Neutrophil (primary cell): ENCODE results near the gene MAP3K6.

ENCODE experiments used
- H3K27ac ChIP-seq: fragments of 200-600 bp; sonication (generic); 2 replicates; pipeline ENCODE4 v1.5.1; 2016; ENCODE audit warnings: mild to moderate bottlenecking, moderate library complexity
- H3K27me3 ChIP-seq: fragments of 200-600 bp; sonication (generic); 2 replicates; pipeline ENCODE4 v1.6.0; 2016; ENCODE audit warnings: mild to moderate bottlenecking
- H3K36me3 ChIP-seq: fragments of 200-600 bp; sonication (generic); 2 replicates; pipeline ENCODE4 v1.5.1; 2017
- H3K4me1 ChIP-seq, 2 experiments: fragments of 200-600 bp in 1 of 2; sonication (generic) in 1 of 2; 1 replicate in 1 of 2; 2 replicates in 1 of 2; pipeline versions ENCODE4 v1.5.1 to v1.6.1; 2013 to 2016; ENCODE audit warnings: low read depth in 1 of 2, low read length in 1 of 2, mild to moderate bottlenecking in 1 of 2, moderate library complexity in 1 of 2; ENCODE audit not compliant: control insufficient read depth in 1 of 2, insufficient read depth in 1 of 2
- H3K4me3 ChIP-seq, 2 experiments: fragments of 200-600 bp in 1 of 2; sonication (generic) in 1 of 2; 1 replicate in 1 of 2; 2 replicates in 1 of 2; pipeline ENCODE4 v1.5.1; 2013 to 2016; ENCODE audit warnings: low read depth in 1 of 2, low read length in 1 of 2, mild to moderate bottlenecking in 1 of 2, moderate library complexity in 1 of 2
- H3K9me3 ChIP-seq: fragments of 200-600 bp; sonication (generic); 2 replicates; pipeline ENCODE4 v1.5.1; 2016
- TF ChIP-seq, protein P1 (sequence below): fragments of 200-600 bp; sonication (generic); IDR thresholded peaks from 2 replicates; pipeline ENCODE4 v1.5.1; 2016; ENCODE audit warnings: antibody characterized with exemption

The MAP3K6 gene

DNA sequence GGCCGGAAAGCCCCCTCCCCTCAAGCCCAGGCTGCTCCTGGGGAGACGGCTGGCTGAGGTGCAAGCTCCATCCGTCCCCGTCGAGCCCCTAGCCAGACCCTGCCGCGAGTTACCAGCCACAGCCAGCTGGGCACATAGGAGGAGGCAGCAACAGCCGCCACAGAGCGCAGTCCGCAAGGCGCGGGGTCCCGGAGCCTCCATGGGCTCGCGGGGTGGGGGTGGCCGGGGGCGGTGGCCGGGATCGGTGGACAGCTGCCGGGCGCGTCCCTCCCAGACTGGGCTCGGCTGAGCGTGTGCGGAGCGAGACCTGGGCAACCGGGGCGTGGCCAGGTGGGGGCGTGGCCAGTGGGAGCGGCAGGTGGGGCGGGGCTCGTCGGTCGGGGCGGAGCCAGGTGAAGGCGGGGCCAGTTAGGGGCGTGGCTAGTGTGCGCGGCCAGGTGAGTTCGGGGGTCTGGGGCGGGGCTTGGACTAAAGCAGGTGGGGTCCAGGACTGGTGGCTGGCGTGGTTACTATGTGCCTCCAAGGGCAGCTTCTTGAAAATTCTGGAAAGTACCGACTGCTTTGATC, 16.4 kb upstream of the MAP3K6 start, which contains the start of gene CD164L2:
Gene CD164L2 (minus strand): TSS at position 295 of the 567 bp plus-strand sequence. CDS start 94 bp downstream, at position 201.
- peak within 1 kb of the TSS in 1 of 2 experiments; percentile 18 for H3K4me3 ChIP-seq
- peaks cover 0 to 9% of the 10 kb centered on the region in 2 experiments for H3K4me1 ChIP-seq
- no peaks in the 10 kb centered on the region for H3K9me3 ChIP-seq
- TF ChIP-seq, protein P1, sequence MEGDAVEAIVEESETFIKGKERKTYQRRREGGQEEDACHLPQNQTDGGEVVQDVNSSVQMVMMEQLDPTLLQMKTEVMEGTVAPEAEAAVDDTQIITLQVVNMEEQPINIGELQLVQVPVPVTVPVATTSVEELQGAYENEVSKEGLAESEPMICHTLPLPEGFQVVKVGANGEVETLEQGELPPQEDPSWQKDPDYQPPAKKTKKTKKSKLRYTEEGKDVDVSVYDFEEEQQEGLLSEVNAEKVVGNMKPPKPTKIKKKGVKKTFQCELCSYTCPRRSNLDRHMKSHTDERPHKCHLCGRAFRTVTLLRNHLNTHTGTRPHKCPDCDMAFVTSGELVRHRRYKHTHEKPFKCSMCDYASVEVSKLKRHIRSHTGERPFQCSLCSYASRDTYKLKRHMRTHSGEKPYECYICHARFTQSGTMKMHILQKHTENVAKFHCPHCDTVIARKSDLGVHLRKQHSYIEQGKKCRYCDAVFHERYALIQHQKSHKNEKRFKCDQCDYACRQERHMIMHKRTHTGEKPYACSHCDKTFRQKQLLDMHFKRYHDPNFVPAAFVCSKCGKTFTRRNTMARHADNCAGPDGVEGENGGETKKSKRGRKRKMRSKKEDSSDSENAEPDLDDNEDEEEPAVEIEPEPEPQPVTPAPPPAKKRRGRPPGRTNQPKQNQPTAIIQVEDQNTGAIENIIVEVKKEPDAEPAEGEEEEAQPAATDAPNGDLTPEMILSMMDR: no peak
- H3K27ac ChIP-seq: no peak within 1 kb of the TSS
- peaks cover 22% of the 10 kb centered on the region for H3K27me3 ChIP-seq
- no peaks in the 10 kb centered on the region for H3K36me3 ChIP-seq

DNA sequence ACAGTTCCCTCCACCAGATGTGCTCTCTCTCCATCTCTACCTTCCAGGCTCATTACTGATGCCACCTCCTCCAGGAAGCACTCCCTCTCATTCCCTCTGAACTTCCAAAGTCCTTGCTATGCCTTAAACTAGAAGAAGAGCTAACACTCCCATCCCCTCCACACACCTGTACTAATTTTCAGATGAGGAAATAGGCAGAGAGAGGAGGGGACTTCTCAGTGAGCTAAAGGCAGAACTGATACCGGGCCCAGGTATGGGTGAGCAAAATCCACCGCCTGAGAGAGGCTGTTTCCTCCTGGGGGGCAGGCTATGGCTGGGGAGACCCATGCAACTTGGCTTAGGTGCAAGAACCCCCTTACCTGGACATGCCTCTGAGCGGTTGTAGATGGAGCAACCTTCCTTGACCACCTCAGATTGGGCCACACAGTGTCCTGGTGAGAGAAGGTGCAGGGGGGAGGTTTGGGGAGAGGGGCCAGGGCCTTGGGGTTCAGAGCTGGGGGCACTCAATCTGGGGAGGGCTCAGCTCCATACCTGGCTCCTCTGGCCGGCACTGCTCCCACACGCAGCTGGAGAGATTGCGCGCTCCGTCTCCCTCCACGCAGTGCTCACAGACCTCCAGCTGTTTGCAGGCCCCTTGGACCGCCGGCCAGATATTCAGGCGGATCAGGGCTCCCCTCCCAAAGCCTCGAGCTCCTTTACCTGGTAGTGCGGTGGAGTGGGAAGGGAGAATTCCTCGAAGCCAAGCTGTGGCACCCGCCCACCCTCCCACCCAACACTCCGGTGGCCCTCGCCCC, 15.4 kb upstream of the MAP3K6 start:
- no peak overlapping the region for H3K4me3 ChIP-seq
- H3K27me3 ChIP-seq: peaks cover 22% of the 10 kb centered on the region
- H3K36me3 ChIP-seq: no peaks in the 10 kb centered on the region
- H3K9me3 ChIP-seq: no peaks in the 10 kb centered on the region
- peaks cover 0 to 9% of the 10 kb centered on the region in 2 experiments for H3K4me1 ChIP-seq
- TF ChIP-seq, protein P1: no peak
- no peak overlapping the region for H3K27ac ChIP-seq

DNA sequence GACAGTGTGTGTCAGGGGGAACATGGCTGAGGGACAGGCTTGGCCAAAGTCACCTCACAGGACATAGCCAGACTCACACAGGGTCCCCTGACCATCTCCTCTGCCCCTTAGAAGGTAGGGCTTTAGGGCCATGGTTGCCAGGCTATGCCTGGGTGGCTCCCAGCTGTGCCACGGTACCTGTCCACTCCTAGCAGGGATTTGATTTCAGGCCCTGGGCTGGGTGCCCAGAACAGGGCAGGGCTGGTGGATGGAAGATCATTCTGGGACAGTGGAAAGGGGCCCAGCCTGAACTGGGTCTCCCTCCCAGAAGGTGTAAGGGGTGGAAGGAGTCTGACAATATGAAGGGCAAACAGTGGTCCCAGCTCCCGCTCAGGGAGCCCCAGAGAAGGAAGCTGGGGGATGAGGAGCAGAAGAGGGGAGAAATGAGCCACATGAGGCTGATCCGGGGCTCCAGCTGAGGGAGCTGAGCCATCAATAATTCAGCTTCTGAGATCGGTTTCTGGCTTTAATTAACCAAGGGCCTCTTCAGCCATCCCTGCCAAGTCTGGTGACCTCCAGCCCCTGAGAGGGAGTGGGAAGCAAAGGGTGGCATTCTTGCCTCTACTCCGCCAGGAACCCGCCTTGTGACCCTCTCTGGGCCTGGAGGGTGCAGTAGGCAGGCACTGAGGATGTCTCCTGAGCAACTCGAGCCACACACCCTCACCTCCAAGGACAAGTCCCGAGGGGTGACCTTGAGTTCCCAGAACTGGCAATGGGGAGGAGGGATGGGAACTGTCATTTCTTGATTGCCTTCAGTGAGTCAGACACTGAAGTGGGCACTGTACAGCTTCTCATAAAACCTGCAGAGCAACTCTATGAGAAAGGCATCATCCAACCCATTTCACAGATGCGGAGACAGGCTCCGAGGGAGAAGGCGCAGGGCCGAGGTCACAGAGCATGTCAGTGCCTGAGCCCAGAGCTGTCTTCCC, 14.3 kb upstream of the MAP3K6 start:
- H3K4me1 ChIP-seq: peaks cover 0 to 9% of the 10 kb centered on the region in 2 experiments
- no peak overlapping the region for H3K27ac ChIP-seq
- H3K4me3 ChIP-seq: no peak overlapping the region
- H3K36me3 ChIP-seq: no peaks in the 10 kb centered on the region
- H3K27me3 ChIP-seq: peaks cover 22% of the 10 kb centered on the region
- TF ChIP-seq, protein P1: no peak
- no peaks in the 10 kb centered on the region for H3K9me3 ChIP-seq

DNA sequence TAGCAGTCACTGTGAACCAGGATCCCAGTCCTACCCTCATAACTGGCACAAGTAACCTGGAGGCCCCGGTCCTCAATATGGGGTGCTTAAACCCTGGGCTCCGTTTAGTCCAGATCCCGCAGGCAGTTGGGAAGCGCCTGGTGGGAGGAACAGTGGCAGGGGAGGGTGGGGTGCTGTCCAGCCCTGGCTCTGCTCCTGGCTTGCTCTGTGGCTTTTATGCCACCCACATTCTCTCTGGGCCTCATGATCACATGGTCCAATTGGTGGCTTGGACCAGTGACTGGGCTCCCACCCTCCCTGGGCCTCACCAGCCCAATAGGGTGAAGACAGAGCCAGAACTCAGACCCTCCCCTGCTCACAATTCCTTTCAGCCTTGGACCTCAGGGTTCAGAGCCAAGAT, 13.5 kb upstream of the MAP3K6 start:
- Histone ChIP-seq H3K4me3 (no peak overlapping the region), H3K27ac (no peak overlapping the region), H3K9me3 (no peaks in the 10 kb centered on the region), H3K36me3 (no peaks in the 10 kb centered on the region), H3K4me1 (peaks cover 0 to 9% of the 10 kb centered on the region in 2 experiments), H3K27me3 (peaks cover 22% of the 10 kb centered on the region)
- TF ChIP-seq, protein P1: no peak

DNA sequence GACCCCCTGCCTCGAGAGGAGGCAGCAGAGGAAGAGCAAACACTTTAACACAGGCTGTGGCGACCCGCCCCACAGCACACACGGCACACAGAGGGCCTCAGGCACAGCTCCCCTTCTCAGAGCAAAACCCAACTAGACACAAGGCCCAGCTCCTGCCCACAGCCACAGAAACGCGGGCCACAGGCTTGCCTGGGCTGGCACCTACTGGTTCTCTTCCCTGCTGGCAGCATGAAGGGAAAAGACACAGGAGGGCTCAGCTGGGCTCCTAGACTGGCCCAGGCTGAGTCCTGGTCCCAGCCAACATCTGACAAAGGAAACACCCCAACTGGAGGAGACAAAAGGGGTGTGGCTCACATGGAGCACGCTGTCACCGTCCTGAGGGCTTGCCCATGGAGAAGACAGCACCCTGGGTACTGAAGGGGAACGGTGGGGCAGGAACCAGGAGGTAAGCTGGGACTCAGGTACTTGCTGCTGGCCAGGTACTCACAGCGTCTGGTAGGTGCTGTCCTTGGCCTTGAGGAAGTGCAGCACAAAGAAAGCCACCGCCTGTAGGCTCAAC, 12.9 kb upstream of the MAP3K6 start:
- H3K4me3 ChIP-seq: no peak overlapping the region
- TF ChIP-seq, protein P1: no peak
- peaks cover 0 to 9% of the 10 kb centered on the region in 2 experiments for H3K4me1 ChIP-seq
- H3K27me3 ChIP-seq: peaks cover 22% of the 10 kb centered on the region
- no peaks in the 10 kb centered on the region for H3K9me3 ChIP-seq
- no peak overlapping the region for H3K27ac ChIP-seq
- H3K36me3 ChIP-seq: no peaks in the 10 kb centered on the region
